HG02588 (cell line): Measurements from ENCODE around the gene MAN2A1.

ENCODE experiments used
- ATAC-seq: cut with Tn5 transposase; IDR thresholded peaks from one replicate; pipeline ENCODE4 v1.9.1; 2021; ENCODE audit warnings: mild to moderate bottlenecking, moderate library complexity; ENCODE audit not compliant: unreplicated experiment

The MAN2A1 gene

DNA sequence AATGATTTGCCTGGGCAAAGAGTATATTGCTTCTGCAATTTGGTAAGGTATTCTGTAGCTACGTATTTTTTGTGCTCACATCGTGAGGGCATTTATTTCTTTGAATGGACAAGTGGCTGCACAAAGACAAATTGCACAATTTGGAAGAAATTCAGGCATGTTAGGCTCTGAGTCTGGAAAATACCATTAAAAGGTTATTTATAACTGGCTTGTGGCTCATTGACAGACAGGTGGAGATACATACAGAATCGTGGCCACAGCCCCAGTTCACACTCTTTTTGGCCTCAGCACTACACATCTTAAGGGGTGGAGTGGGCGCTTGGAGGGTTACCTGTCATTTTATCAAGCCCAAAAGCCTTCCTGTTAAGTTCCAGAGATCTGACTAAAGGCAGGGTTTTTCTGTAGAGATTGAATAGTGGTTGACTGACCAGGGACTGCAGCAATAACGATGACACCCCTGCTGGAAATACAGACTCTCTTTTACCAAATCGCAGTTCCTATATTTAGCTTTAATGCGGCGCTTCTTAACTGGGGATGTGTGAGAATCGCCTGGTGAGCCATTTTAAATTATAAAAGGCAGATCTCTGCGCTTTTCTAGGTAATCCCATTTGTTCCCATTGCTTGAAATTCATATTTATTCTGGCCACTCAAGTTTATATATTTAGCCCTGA lies 14.7 kb downstream of the MAN2A1 start:
- no peak for ATAC-seq

- no peak for ATAC-seq
Observed at GRCh38 chr5:109705596-109705995, 15.9 kb downstream of the MAN2A1 start.

GRCh38 chr5:109706095-109706494 lies 16.4 kb downstream of the MAN2A1 start:
- no peak for ATAC-seq

GRCh38 chr5:109707531-109707930 lies 17.8 kb downstream of the MAN2A1 start:
- ATAC-seq, result no peak

- ATAC-seq, result no peak
Observed at GRCh38 chr5:109708813-109709212, 19.1 kb downstream of the MAN2A1 start.

GRCh38 chr5:109709225-109709624 lies 19.5 kb downstream of the MAN2A1 start:
- ATAC-seq, result no peak

DNA sequence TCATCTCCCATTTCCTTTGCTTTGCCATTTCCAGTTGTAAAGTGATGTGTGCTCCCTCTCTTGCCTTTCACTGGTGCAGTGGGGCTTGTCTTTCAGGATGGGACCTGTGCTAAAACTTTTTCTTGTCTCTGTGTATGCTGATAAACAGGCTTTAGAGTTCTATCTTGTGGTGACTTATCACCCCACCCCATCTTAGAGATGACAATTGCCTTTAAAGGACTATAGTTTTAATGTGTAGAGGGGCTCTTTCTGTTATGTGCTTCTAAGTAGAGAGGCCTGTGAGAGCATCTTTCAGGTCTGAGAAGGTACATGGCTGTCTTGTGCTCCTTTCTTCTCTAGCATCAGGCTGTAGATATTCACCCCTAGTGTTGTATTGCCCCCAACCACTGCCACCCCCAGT lies 21.9 kb downstream of the MAN2A1 start:
- no peak for ATAC-seq

DNA sequence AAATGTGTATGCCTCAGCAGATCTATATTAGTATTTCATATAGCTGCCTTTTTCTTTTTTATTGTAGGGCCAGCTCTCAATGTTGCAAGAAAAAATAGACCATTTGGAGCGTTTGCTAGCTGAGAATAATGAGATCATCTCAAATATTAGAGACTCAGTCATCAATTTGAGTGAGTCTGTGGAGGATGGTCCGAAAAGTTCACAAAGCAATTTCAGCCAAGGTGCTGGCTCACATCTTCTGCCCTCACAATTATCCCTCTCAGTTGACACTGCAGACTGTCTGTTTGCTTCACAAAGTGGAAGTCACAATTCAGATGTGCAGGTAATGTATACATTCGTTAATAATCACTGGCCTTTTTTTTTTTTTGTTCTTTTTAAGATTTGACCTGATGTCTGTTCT lies 23.7 kb downstream of the MAN2A1 start:
- ATAC-seq, result no peak

DNA sequence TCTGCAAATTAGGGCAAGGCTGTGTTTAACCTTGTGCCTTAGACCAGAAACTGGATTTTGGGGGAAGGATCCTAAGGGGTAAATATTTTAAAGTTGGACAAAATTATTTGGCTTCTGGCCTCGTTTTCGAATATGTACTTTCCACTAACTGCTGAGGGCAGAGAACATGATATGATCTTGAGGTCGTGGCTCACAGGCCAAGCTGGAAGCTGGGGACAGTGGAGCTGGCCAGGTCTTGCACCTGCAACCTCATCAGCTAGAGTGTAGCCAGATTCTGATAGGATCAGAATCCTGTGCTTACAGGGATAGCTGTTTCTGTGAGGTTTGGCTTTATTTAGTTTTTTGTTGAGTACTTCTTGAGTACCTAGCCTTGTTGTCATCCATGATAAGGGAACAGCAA lies 24.9 kb downstream of the MAN2A1 start:
- ATAC-seq, result no peak

GRCh38 chr5:109718216-109718615 lies 28.5 kb downstream of the MAN2A1 start:
- no peak for ATAC-seq

- no peak for ATAC-seq
Observed at GRCh38 chr5:109718632-109719031, 28.9 kb downstream of the MAN2A1 start.

DNA sequence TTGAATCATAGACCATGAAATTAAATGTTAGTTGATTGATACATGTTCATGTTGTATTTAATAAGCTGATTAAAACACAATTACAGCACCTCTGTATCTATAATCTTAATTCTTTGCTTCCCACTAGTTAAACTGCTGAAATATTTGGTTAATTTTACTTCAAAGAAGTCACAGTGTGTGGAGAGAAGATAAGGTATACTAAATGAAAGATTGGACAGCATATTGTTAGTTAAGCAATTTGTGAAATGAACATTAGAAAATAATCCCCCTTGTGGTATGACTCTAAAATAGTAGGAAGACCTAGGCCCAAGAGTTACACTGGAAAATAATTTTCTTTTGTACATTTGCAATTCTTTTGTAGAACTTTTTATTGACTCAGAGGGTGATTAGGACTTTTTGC lies 30.3 kb downstream of the MAN2A1 start:
- no peak for ATAC-seq

DNA sequence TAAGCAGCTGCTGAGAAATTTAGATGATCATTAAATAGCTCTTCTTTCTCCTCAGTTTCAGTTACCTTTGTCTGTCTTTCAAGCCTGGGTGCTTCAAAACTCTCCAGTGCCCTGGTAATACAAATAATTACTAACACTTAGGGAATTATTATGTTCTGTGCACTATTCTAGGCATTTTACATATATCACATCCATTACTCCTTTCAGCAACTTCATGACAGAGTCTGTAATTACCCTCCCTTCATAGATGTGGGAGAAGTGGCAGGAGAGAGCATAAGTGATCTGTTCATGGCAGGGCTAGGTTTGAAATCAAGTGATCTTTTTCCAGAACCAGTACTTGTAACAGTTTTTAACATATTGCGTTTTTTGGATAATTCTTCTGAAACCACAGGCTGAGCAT lies 32.0 kb downstream of the MAN2A1 start:
- ATAC-seq, result no peak

- ATAC-seq, result no peak
Observed at GRCh38 chr5:109723606-109724005, 33.9 kb downstream of the MAN2A1 start.

DNA sequence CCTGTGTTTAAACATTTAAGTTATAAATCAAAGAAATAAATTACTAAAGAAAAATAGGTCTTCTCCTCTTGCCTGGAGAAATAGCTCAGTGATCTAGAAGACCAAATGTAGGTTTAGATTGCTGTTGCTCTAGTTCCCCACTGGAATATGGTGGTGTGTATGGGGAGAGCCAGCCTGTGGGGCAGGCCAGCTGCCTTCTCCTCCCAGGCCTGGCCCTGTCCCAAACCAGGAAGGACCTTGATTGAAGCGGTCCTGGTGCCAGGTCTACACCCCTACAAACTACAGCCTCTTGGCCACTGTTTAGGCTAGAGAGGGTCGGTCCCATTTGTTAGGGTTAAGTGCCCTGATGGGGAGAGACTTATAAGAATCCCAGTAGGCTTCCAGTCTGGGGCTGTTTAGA lies 35.4 kb downstream of the MAN2A1 start:
- ATAC-seq, result no peak

DNA sequence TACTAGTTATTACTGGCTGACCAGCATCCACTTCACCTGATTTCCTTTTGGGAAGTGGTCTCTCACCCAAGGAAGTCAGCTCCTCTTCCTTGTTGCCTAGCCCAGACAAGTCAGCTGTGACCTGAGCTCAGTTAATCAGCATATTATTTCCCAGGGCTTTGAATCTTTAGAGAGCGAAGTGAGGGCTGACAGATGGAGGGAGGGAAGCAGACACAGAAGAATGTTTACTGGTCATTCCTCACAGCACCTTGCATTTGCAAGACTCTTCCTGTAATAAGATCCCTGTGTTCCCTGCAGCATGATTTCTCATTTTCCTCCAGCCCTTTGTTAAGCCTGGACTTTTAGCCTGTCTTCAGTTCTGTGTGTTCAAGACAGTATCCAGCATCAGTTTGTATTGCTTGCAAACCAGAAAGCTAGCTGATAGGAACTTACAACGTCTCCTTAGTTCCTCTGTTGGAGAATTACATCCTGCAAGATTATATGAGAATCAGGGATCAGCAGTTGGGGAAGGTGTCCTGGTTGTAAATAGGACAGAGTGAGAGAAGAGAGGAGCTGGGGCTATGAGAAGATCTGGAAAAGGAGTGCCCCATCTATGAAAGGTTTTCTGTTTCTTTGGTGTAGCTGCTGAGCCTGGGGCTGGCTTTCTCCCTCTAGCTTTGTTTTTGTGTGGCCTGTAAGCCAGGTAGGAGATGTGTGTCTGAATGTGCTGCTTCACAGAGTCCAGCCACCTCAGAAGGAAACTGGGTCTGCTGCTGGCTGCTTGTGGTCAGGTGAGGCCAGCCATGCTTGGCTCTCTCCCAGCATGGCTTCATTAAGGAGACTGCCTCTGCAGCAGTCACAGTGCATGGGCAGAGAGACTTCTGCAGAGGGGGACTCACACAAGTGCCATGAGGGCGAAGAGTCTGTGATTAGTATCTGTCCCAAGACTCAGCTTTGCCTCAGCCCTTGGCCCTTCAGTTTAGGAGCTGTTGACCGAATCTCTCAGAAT lies 50.3 kb downstream of the MAN2A1 start:
- peak; percentile 78 for ATAC-seq

DNA sequence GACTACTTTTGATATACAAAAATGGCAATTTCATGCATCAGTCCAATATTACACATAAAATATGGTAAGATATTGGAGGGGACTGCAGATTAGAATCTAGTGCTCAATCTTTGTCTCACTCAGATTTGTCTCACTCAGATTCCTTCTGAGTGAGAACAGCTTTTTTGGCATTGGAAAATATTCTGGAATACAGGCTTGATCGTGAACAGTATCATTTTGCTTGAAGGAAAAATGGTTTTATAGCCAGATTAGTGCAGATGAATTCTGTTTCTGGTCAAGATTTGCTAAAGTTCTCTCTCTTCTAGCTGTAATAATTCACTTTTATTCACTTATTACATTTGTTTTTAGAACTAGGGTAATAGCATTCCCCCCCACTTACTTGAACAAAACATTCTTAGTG lies 51.2 kb downstream of the MAN2A1 start:
- ATAC-seq, result no peak

- ATAC-seq, result no peak
Observed at GRCh38 chr5:109741390-109741789, 51.7 kb downstream of the MAN2A1 start.

GRCh38 chr5:109743041-109743531 lies 53.4 kb downstream of the MAN2A1 start:
- peak; percentile 34 for ATAC-seq

GRCh38 chr5:109743770-109744212 lies 54.1 kb downstream of the MAN2A1 start:
- no peak for ATAC-seq

DNA sequence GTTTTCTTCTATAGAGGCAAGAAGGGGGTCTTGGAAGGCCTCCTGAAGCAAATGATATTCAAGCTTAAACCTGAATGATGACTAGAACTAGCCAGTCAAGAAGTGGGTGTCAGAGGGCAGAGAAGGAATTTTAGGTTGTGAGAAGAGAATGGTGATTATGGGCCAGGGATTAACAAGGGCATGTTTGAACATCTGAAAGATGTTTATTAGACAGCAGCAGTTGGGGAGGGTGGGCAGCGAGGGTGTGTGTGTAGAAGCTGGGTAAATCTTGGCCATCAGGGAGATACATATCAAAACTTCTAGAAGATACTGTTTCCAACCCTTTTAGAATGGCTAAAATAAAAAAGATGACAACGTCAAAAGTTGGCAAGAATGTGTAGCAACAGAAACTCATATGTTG lies 54.5 kb downstream of the MAN2A1 start:
- ATAC-seq, result no peak

DNA sequence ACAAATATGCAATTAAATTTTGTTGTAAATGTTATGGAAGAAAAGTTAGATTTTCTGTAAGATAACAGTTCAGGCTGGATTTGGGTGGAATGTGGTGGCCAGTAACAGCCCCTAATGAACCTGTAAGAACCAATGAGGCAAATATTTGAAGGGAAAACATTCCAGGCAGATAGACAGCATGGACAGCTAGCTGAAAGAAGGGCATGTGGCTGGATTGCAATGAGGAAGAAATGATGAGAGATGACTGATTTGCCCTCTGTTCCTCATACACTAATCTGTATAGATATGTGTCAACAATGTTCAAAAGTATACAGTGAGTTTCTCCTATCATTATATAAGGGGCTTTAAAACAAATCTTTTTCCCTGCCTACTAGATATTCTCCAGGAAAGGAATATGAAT lies 58.8 kb downstream of the MAN2A1 start:
- no peak for ATAC-seq
